Naive thymus-derived CD4-positive, alpha-beta T cell (primary cell): ENCODE data around the gene DOCK4. TPM values are rescaled to one million over a fixed set of nuclear protein-coding genes. Genes with fewer than 3 reads are reported as not detected.

Source experiments
- ATAC-seq: fragments of 150-1000 bp; cut with Tn5 transposase; 2 replicates; pipeline ENCODE4 v1.10.0; 2021; ENCODE audit warnings: mild to moderate bottlenecking, moderate library complexity
- CTCF ChIA-PET: fragments of 350-600 bp; sonication (Branson Sonifier 250); formaldehyde crosslinking; loops from one replicate; lab custom pipeline; 2021; ENCODE audit warnings: antibody characterized with exemption; lab: Charles Lee
- POLR2A ChIA-PET: fragments of 350-600 bp; sonication (Branson Sonifier 250); formaldehyde crosslinking; loops from one replicate; lab custom pipeline; 2021; ENCODE audit warnings: antibody characterized with exemption, inconsistent platforms; lab: Charles Lee
- DNase-seq, 9 donors: peaks; one replicate each; pipeline versions ENCODE4 v3.0.0 to v3.0.0-alpha.2; 2020 to 2022; ENCODE audit warnings: mixed read lengths in 1 of 9
- H3K27ac ChIP-seq: one replicate; pipeline ENCODE4 v1.7.0; 2013; ENCODE audit warnings: mild to moderate bottlenecking, low read depth, low read length, moderate library complexity
- H3K27me3 ChIP-seq, 2 donors: one replicate each; pipeline ENCODE4 v1.7.0; 2013; ENCODE audit warnings: low read length in 2 of 2, mild to moderate bottlenecking in 2 of 2, moderate library complexity in 2 of 2; ENCODE audit not compliant: control insufficient read depth in 2 of 2, insufficient read depth in 2 of 2
- H3K36me3 ChIP-seq, 3 experiments: 1 replicate in 2 of 3; 2 replicates in 1 of 3; pipeline ENCODE4 v1.7.0; 2013; ENCODE audit warnings: low read length in 3 of 3, mild to moderate bottlenecking in 3 of 3, moderate library complexity in 1 of 3; ENCODE audit not compliant: insufficient read depth in 3 of 3, control insufficient read depth in 2 of 3
- H3K4me1 ChIP-seq, 2 donors: one replicate each; pipeline ENCODE4 v1.7.0; 2013; ENCODE audit warnings: low read length in 2 of 2, mild to moderate bottlenecking in 2 of 2, moderate library complexity in 1 of 2; ENCODE audit not compliant: control insufficient read depth in 2 of 2, insufficient read depth in 2 of 2
- H3K4me3 ChIP-seq: 2 replicates; pipeline ENCODE4 v1.7.0; 2013; ENCODE audit warnings: mild to moderate bottlenecking, low read length
- H3K9me3 ChIP-seq, 3 experiments: 1 replicate in 2 of 3; 2 replicates in 1 of 3; pipeline ENCODE4 v1.7.0; 2013; ENCODE audit warnings: low read length in 3 of 3; ENCODE audit not compliant: control insufficient read depth in 2 of 3
- H3K27ac Mint-ChIP-seq, 9 donors: one replicate each; pipeline ENCODE4 v1.8.0; 2020 to 2022; ENCODE audit warnings: mixed read lengths in 9 of 9, mild to moderate bottlenecking in 8 of 9, moderate library complexity in 5 of 9, inconsistent platforms in 2 of 9
- H3K27me3 Mint-ChIP-seq, 5 donors: one replicate each; pipeline ENCODE4 v1.8.0; 2021 to 2022; ENCODE audit warnings: mixed read lengths in 5 of 5, mild to moderate bottlenecking in 1 of 5
- H3K36me3 Mint-ChIP-seq, 5 donors: one replicate each; pipeline ENCODE4 v1.8.0; 2020 to 2022; ENCODE audit warnings: mixed read lengths in 5 of 5, mild to moderate bottlenecking in 3 of 5, inconsistent platforms in 1 of 5
- H3K4me1 Mint-ChIP-seq, 7 donors: one replicate each; pipeline ENCODE4 v1.8.0; 2020 to 2022; ENCODE audit warnings: mixed read lengths in 7 of 7, mild to moderate bottlenecking in 3 of 7, inconsistent platforms in 1 of 7
- H3K4me3 Mint-ChIP-seq, 10 donors: one replicate each; pipeline ENCODE4 v1.8.0; 2020 to 2022; ENCODE audit warnings: mild to moderate bottlenecking in 10 of 10, mixed read lengths in 10 of 10, moderate library complexity in 6 of 10, inconsistent platforms in 2 of 10
- H3K9me3 Mint-ChIP-seq, 11 donors: one replicate each; pipeline ENCODE4 v1.8.0; 2020 to 2022; ENCODE audit warnings: mixed read lengths in 11 of 11, mild to moderate bottlenecking in 4 of 11, inconsistent platforms in 1 of 11, moderate library complexity in 1 of 11
- intact Hi-C, 2 donors: fragments of 100-400 bp; cut with micrococcal nuclease; formaldehyde crosslinking; loops; one replicate each; pipeline ENCODE4 v1.15.1; 2023
- polyA plus RNA-seq, 2 donors: library from polyadenylated mRNA; unstranded; fragments of 300-500 nt; fragmentation: Illumina TruSeq; gene quantifications; one replicate each; pipeline ENCODE4 v1.2.3, GENCODE V29; 2021
- total RNA-seq, 6 experiments: library from RNA in 5 of 6; stranded (reverse) in 5 of 6; gene quantifications; 1 replicate in 5 of 6; 2 replicates in 1 of 6; pipeline ENCODE4 v1.2.3 and lab custom pipeline; 2021 to 2026

The DOCK4 gene
- total and polyA plus RNA-seq, 7 experiments from 2014 or later, result 0.16 to 3.1 (median 2.2) TPM; not detected in 1

DNA sequence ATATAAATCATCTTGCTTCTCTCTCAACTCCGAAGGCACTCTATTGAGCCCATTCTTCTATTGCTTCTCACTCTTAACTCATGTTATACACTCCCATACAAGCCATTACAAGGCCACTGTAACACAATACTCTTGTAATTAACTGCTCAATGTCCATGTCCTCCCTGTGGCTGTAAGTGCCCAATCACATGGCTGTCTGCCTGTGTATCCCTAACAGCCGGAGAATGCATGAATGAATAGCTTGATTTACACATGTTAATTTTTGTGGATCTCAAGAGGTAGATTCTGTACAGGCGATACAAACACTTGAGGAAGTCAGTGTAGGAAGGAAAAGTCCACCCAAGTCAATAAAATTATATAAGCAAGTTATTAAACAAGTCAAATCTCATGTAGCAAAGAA is 215.6 kb downstream of the DOCK4 start:
- peaks cover 0 to 1% (median 0%) of the 10 kb centered on the region in 7 donors for H3K4me1 Mint-ChIP-seq
- H3K9me3 Mint-ChIP-seq, result no peaks in the 10 kb centered on the region
- Histone ChIP-seq H3K9me3 (no peaks in the 10 kb centered on the region), H3K27ac (no peak overlapping the region), H3K27me3 (no peaks in the 10 kb centered on the region), H3K4me1 (no peaks in the 10 kb centered on the region), H3K36me3 (no peaks in the 10 kb centered on the region), H3K4me3 (no peak overlapping the region)
- POLR2A ChIA-PET, result no interaction called here
- peaks cover 0 to 16% (median 5%) of the 10 kb centered on the region in 5 donors for H3K27me3 Mint-ChIP-seq
- ATAC-seq, result no peak
- H3K36me3 Mint-ChIP-seq, result no peaks in the 10 kb centered on the region
- H3K27ac Mint-ChIP-seq, result no peak overlapping the region
- CTCF ChIA-PET, result no interaction called here
- no peak for DNase-seq
- no peak overlapping the region for H3K4me3 Mint-ChIP-seq
- intact Hi-C loops, result no loop called here

DNA sequence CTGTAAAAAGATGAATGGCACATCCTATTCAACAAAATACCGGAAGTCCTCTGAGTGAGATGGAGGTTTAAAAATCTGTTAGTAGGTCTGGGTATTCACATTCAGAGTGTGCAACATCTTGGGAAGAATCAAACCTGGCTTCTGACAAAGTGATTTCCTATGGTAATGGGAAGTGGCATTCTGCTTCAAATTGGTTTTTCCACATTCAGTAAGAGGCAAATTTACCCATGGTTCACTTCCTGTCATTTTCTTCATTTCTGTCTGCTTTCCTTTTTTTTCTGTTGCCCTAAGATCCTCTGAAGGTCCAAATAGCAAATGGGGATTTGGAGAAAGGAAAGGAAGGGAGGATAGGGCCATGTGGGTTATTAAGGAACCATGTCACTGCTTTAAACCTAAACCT is 218.3 kb downstream of the DOCK4 start:
- H3K27ac ChIP-seq, result no peak overlapping the region
- no peaks in the 10 kb centered on the region for H3K4me1 ChIP-seq
- H3K27me3 Mint-ChIP-seq, result peaks cover 0 to 22% (median 5%) of the 10 kb centered on the region in 5 donors
- H3K9me3 Mint-ChIP-seq, result no peaks in the 10 kb centered on the region
- no peaks in the 10 kb centered on the region for H3K27me3 ChIP-seq
- no peaks in the 10 kb centered on the region for H3K36me3 Mint-ChIP-seq
- H3K36me3 ChIP-seq, result no peaks in the 10 kb centered on the region
- intact Hi-C loops, result no loop called here
- POLR2A ChIA-PET, result no interaction called here
- H3K4me1 Mint-ChIP-seq, result peaks cover 0 to 1% (median 0%) of the 10 kb centered on the region in 7 donors
- DNase-seq, result no peak
- no peak overlapping the region for H3K27ac Mint-ChIP-seq
- H3K9me3 ChIP-seq, result no peaks in the 10 kb centered on the region
- H3K4me3 ChIP-seq, result no peak overlapping the region
- CTCF ChIA-PET, result no interaction called here
- ATAC-seq, result no peak
- no peak overlapping the region for H3K4me3 Mint-ChIP-seq

DNA sequence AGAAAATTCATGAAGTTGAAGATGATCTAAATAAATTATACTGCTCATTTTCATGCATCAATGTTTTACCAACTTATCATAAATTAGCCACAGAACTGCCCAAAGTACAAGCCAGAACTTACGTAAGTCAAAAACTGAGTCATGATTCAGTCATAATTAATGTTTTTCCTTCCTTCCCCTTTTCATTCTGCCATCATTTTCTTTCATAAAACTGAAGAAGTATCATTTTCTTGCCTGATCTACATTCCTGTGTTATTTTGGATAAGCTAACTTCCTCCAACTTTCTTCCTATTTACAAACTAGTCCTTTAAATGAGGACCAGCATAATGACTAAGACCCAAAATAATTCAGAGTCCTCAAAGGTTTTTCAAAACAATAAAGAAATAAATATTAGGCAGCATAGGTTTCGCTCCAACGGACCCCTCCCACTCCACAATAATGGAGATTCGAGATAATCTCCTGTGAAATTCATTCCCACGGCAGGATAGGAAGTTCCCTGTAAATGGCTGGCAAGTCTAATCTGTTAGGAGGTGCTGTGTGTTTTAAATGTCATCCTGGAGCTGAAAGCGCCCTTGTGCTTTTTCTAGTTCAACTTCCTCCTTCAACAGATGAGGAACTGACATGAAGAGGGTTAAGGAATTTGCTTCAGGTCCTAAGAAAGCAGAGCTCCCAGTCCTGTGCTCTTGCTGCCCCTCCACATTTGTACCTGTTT is 218.9 kb downstream of the DOCK4 start:
- H3K27ac ChIP-seq, result no peak overlapping the region
- CTCF ChIA-PET, result no interaction called here
- no peaks in the 10 kb centered on the region for H3K9me3 ChIP-seq
- no peaks in the 10 kb centered on the region for H3K9me3 Mint-ChIP-seq
- H3K27me3 ChIP-seq, result no peaks in the 10 kb centered on the region
- H3K36me3 Mint-ChIP-seq, result no peaks in the 10 kb centered on the region
- H3K27ac Mint-ChIP-seq, result no peak overlapping the region
- H3K4me1 Mint-ChIP-seq, result peaks cover 0 to 1% (median 0%) of the 10 kb centered on the region in 7 donors
- H3K36me3 ChIP-seq, result no peaks in the 10 kb centered on the region
- DNase-seq, result no peak
- H3K4me3 ChIP-seq, result no peak overlapping the region
- H3K4me1 ChIP-seq, result no peaks in the 10 kb centered on the region
- POLR2A ChIA-PET, result no interaction called here
- H3K27me3 Mint-ChIP-seq, result peaks cover 0 to 22% (median 5%) of the 10 kb centered on the region in 5 donors
- peak; percentile 64 for ATAC-seq
- H3K4me3 Mint-ChIP-seq, result no peak overlapping the region
- intact Hi-C loops, result no loop called here

DNA sequence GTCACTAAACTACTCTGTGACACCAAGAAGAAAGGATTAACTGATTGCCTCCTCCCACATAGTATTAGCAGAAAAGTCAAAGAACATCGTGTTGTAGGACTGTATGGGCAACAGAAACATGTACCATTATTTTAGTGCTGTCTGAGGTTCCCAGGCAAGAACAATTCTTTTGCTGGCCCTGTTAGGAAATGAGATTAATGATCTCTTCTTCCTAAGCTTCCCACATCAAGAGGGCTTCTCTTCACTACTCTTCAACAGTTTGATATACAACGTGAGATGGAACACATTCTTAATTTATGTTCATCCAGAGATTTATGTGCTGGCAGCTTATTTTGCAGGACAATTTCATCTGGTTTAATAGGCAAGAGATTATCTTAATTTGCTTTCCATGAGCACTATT is 219.6 kb downstream of the DOCK4 start:
- Mint-ChIP-seq H3K4me3 (no peak overlapping the region), H3K27me3 (peaks cover 0 to 22% (median 5%) of the 10 kb centered on the region in 5 donors), H3K36me3 (no peaks in the 10 kb centered on the region), H3K27ac (no peak overlapping the region), H3K9me3 (no peaks in the 10 kb centered on the region), H3K4me1 (peaks cover 0 to 1% (median 0%) of the 10 kb centered on the region in 7 donors)
- ATAC-seq, result no peak
- POLR2A ChIA-PET, result no interaction called here
- Histone ChIP-seq H3K4me3 (no peak overlapping the region), H3K36me3 (no peaks in the 10 kb centered on the region), H3K27ac (no peak overlapping the region), H3K4me1 (no peaks in the 10 kb centered on the region), H3K9me3 (no peaks in the 10 kb centered on the region), H3K27me3 (no peaks in the 10 kb centered on the region)
- DNase-seq, result no peak
- CTCF ChIA-PET, result no interaction called here
- intact Hi-C loops, result no loop called here

GRCh38 chr7:111985798-111986197 is 220.4 kb downstream of the DOCK4 start:
- no peak overlapping the region for H3K27ac ChIP-seq
- H3K9me3 ChIP-seq, result no peaks in the 10 kb centered on the region
- Mint-ChIP-seq H3K27ac (no peak overlapping the region), H3K36me3 (no peaks in the 10 kb centered on the region), H3K27me3 (peaks cover 0 to 22% (median 5%) of the 10 kb centered on the region in 5 donors), H3K4me1 (peaks cover 0 to 1% (median 0%) of the 10 kb centered on the region in 7 donors), H3K4me3 (no peak overlapping the region), H3K9me3 (no peaks in the 10 kb centered on the region)
- H3K36me3 ChIP-seq, result no peaks in the 10 kb centered on the region
- intact Hi-C loops, result no loop called here
- ATAC-seq (no peak), DNase-seq (no peak)
- ChIA-PET CTCF (no interaction called here), POLR2A (no interaction called here)
- no peaks in the 10 kb centered on the region for H3K27me3 ChIP-seq
- H3K4me3 ChIP-seq, result no peak overlapping the region
- H3K4me1 ChIP-seq, result no peaks in the 10 kb centered on the region

DNA sequence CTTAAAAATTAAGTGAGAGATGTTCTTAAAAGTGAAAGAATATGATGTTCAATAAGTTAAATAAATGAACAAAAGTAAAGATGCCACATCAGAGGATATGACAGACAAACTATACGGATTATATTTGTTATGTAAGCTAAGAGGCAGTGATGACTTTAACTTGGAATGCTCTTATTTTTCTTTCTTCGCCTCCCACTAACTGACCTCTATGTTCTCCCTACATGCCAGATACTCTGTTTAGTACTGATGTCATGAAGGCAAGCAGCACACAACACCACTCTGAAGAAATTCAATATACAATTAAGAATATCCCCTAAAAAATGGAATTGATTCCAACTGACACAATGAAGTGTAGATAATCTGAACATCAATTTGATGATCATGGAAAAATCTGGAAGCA is 223.4 kb downstream of the DOCK4 start:
- Mint-ChIP-seq H3K4me1 (no peaks in the 10 kb centered on the region), H3K27ac (no peak overlapping the region), H3K9me3 (peaks cover 0 to 2% (median 0%) of the 10 kb centered on the region in 11 donors), H3K4me3 (no peak overlapping the region), H3K36me3 (no peaks in the 10 kb centered on the region), H3K27me3 (peaks cover 0 to 14% (median 0%) of the 10 kb centered on the region in 5 donors)
- Histone ChIP-seq H3K36me3 (no peaks in the 10 kb centered on the region), H3K4me1 (no peaks in the 10 kb centered on the region), H3K4me3 (no peak overlapping the region), H3K27me3 (no peaks in the 10 kb centered on the region), H3K9me3 (no peaks in the 10 kb centered on the region), H3K27ac (no peak overlapping the region)
- intact Hi-C loops, result no loop called here
- no peak for DNase-seq
- ChIA-PET POLR2A (no interaction called here), CTCF (no interaction called here)
- ATAC-seq, result no peak

GRCh38 chr7:111982133-111982532 is 224.1 kb downstream of the DOCK4 start:
- no peaks in the 10 kb centered on the region for H3K9me3 ChIP-seq
- no peaks in the 10 kb centered on the region for H3K27me3 ChIP-seq
- H3K4me3 ChIP-seq, result no peak overlapping the region
- no peak overlapping the region for H3K4me3 Mint-ChIP-seq
- ChIA-PET POLR2A (no interaction called here), CTCF (no interaction called here)
- no peaks in the 10 kb centered on the region for H3K4me1 ChIP-seq
- H3K27me3 Mint-ChIP-seq, result peaks cover 0 to 13% (median 0%) of the 10 kb centered on the region in 5 donors
- DNase-seq (no peak), ATAC-seq (no peak)
- peaks cover 0 to 2% (median 0%) of the 10 kb centered on the region in 11 donors for H3K9me3 Mint-ChIP-seq
- H3K27ac ChIP-seq, result no peak overlapping the region
- H3K36me3 Mint-ChIP-seq, result no peaks in the 10 kb centered on the region
- H3K27ac Mint-ChIP-seq, result no peak overlapping the region
- H3K36me3 ChIP-seq, result no peaks in the 10 kb centered on the region
- intact Hi-C loops, result no loop called here
- no peaks in the 10 kb centered on the region for H3K4me1 Mint-ChIP-seq
